ENCODE measurements around the gene PLXNA4. TPM values are rescaled to one million over a fixed set of nuclear protein-coding genes. Genes with fewer than 3 reads are reported as not detected.

The PLXNA4 gene
- total RNA-seq, 4 donors from 2014 or later = 0.31 to 0.66 (median 0.43) TPM

DNA sequence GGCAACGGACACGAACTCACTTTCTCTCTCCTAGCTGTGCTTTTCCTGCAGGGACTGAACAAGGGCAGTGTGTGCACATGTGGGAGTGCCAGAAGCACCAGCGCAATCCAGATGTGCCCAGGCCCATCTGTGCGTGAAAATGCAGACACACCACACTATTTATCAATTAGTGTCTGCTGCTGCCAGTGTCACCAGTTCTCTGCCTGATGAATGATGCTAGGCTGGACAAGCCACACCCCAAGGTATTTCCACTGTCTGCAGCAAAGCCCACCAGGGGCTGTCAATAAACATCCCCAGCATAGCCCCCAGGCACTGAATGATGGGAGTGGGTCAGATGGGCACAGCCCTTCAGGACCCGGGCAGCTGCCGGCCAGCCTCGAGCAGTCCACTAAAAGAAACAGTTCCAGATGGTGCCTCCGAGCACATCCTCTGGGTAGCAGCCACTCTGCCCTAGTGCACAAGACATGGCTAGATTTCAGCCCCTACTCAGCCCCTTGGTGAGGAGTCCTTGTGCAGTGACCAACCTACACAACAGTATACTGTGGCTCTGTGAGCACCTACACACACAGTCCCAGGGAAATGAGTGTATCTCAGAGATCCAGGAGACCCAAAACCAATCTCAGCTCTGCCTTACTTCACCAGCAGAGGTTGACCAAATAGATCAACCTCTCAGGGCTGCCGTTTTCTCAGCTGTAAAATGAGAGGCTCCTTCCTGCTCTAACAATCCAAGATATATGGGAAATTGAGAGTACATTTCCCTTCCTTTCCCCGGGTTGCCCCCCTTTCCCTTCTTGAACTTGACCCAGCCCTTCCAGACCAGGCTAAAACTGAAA lies 314.7 kb downstream of the PLXNA4 start:
- in situ Hi-C loops (cut with MboI; ENCODE audit: low sequenced_read_pairs in 4 of 4) = loop anchor here in 1 of 4 donors (25.0 kb wide), 1 partner anchor 324 kb away; no protein-coding TSS in a partner anchor
- intact Hi-C loops (cut with DNase I; ENCODE audit: low total_unique reads) = no loop called here
- H3K27ac ChIP-seq = no peak overlapping the region

DNA sequence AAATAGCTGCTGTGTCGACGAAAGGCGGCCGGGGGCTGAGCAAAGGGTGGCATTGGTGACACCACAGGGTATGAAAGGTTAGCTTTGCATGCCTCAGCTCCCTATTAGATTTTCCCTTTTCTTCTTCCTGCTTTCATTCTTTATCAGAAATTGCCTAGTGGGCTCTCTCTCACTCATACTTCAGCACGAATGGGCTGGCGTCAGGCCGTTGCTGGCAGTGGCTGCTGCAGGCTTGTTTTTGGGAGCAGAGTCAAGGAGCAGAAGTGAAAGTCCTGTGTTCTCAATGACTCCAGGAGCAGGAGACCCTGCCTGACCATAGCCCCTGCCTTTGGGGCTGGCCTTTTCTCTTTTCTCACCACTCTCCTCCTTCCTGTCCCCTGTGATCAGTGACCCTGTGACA lies 318.0 kb downstream of the PLXNA4 start:
- Histone ChIP-seq H3K36me3 (no peaks in the 10 kb centered on the region), H3K4me3 (no peak overlapping the region), H3K27ac (no peak overlapping the region), H3K9me3 (no peaks in the 10 kb centered on the region), H3K4me1 (no peaks in the 10 kb centered on the region), H3K27me3 (no peaks in the 10 kb centered on the region)
- DNase-seq (no peak), ATAC-seq (no peak)
- TF ChIP-seq, protein P1, sequence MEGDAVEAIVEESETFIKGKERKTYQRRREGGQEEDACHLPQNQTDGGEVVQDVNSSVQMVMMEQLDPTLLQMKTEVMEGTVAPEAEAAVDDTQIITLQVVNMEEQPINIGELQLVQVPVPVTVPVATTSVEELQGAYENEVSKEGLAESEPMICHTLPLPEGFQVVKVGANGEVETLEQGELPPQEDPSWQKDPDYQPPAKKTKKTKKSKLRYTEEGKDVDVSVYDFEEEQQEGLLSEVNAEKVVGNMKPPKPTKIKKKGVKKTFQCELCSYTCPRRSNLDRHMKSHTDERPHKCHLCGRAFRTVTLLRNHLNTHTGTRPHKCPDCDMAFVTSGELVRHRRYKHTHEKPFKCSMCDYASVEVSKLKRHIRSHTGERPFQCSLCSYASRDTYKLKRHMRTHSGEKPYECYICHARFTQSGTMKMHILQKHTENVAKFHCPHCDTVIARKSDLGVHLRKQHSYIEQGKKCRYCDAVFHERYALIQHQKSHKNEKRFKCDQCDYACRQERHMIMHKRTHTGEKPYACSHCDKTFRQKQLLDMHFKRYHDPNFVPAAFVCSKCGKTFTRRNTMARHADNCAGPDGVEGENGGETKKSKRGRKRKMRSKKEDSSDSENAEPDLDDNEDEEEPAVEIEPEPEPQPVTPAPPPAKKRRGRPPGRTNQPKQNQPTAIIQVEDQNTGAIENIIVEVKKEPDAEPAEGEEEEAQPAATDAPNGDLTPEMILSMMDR (IDR thresholded peaks at IDR 0.05 in 4 of 5, conservative IDR thresholded peaks at IDR 0.05 in 1 of 5) = no peak
- TF ChIP-seq POLR2A (IDR thresholded peaks at IDR 0.05) = no peak
- in situ Hi-C loops (cut with MboI; ENCODE audit: low sequenced_read_pairs in 4 of 4) (loop anchor here in 1 of 4 donors (25.0 kb wide), 1 partner anchor 321 kb away; no protein-coding TSS in a partner anchor), intact Hi-C loops (cut with DNase I; ENCODE audit: low total_unique reads) (no loop called here)

More for the DNA sequence above, 314.7 kb downstream of the PLXNA4 start:
- ATAC-seq = no peak
- no peak overlapping the region for H3K4me3 ChIP-seq
- no peak for DNase-seq
- TF ChIP-seq, protein P1 (IDR thresholded peaks at IDR 0.05 in 4 of 5, conservative IDR thresholded peaks at IDR 0.05 in 1 of 5) = no peak
- no peak for TF ChIP-seq POLR2A (IDR thresholded peaks at IDR 0.05)
- H3K36me3 ChIP-seq = no peaks in the 10 kb centered on the region
- H3K9me3 ChIP-seq = no peaks in the 10 kb centered on the region
- H3K4me1 ChIP-seq = no peaks in the 10 kb centered on the region
- H3K27me3 ChIP-seq = no peaks in the 10 kb centered on the region

DNA sequence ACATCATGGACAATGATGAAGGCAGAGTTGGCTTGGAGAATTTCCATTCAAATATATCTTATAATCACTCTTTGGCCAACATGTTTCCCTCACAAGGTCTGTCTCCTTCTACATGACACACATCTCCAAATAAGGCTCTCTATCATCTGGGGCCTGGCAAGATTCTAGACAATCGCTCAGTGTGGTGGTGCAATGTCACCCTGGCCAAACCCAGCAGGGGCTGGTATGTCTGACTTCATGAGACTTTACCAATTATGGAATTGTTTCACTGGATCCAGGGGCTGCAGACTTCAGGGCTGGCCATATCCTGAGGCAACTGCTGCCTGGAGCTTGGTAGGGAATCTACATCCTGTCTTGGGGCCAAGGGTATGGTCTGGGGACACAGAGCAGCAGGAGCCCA lies 319.0 kb downstream of the PLXNA4 start:
- no peak overlapping the region for H3K4me3 ChIP-seq
- H3K27ac ChIP-seq = no peak overlapping the region
- TF ChIP-seq, protein P1 (IDR thresholded peaks at IDR 0.05 in 4 of 5, conservative IDR thresholded peaks at IDR 0.05 in 1 of 5) = no peak
- TF ChIP-seq POLR2A (IDR thresholded peaks at IDR 0.05) = no peak
- no peak for ATAC-seq
- H3K27me3 ChIP-seq = no peaks in the 10 kb centered on the region
- no peak for DNase-seq
- in situ Hi-C loops (cut with MboI; ENCODE audit: low sequenced_read_pairs in 4 of 4) (loop anchor here in 1 of 4 donors (25.0 kb wide), 1 partner anchor 320 kb away; no protein-coding TSS in a partner anchor), intact Hi-C loops (cut with DNase I; ENCODE audit: low total_unique reads) (no loop called here)
- no peaks in the 10 kb centered on the region for H3K4me1 ChIP-seq
- no peaks in the 10 kb centered on the region for H3K9me3 ChIP-seq
- H3K36me3 ChIP-seq = no peaks in the 10 kb centered on the region

DNA sequence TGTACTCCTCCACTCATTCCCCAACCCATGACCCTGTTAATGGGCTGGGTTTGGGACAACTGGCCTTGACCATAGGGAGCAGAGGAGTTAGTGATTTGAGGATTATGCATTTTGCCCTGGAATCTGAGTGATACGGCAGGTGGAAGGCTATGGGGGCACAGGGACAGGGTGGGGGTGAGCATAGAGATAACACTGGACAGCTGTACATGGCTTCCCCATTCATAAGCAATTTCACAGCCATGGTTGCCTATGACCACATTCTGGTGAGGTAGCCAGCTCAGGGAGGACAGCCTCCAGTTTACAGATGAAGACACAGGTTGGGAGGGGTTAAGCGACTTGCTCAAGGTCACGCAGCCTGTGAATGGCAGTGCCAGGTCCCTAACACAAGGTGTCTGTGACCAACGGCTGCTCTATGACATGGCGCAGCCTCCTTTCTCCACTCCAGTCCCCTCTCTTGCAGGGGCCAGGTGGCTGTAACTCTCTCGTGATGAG lies 319.5 kb downstream of the PLXNA4 start:
- no peaks in the 10 kb centered on the region for H3K27me3 ChIP-seq
- in situ Hi-C loops (cut with MboI; ENCODE audit: low sequenced_read_pairs in 4 of 4) (loop anchor here in 1 of 4 donors (25.0 kb wide), 1 partner anchor 319 kb away; no protein-coding TSS in a partner anchor), intact Hi-C loops (cut with DNase I; ENCODE audit: low total_unique reads) (no loop called here)
- no peaks in the 10 kb centered on the region for H3K36me3 ChIP-seq
- TF ChIP-seq, protein P1 (IDR thresholded peaks at IDR 0.05 in 4 of 5, conservative IDR thresholded peaks at IDR 0.05 in 1 of 5) = no peak
- TF ChIP-seq POLR2A (IDR thresholded peaks at IDR 0.05) = no peak
- peaks cover under 1 to 2% of the 10 kb centered on the region in 2 donors for H3K4me1 ChIP-seq
- H3K9me3 ChIP-seq = no peaks in the 10 kb centered on the region
- no peak overlapping the region for H3K27ac ChIP-seq
- H3K4me3 ChIP-seq = no peak overlapping the region
- no peak for ATAC-seq
- no peak for DNase-seq
